ENCODE measurements around the gene CHRNA3.

DNA sequence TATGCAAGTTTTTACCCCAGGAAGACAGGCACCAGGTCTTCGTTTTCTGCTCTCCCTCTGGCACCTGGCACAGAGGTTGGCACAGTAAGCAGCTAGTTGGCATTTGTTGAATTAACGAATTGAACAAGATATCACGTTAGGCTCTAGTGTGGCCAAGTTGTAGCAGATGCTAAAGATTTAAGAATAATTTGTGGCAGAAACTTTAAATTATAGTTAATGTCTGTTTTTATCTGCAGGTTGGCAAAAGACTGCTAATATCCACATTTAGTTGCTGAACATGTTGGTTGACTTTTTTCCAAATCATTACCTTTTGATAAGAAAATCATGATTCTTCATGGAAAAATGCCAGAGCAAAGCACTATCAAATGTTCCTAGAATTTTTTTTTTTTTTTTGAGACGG is 47.4 kb downstream of the CHRNA3 start:
- TF ChIP-seq EZH2 (IDR thresholded peaks at IDR 0.05), result no peak
- no peak for TF ChIP-seq CTCF (IDR thresholded peaks at IDR 0.05)

Measured in neural progenitor cell (in vitro differentiated cells).